IPS-18c (cell line): ENCODE measurements around the gene UNC13B.
"Not testable (repeated sequence)": the region's sequence is repeated elsewhere in the genome, so short reads cannot be mapped to it uniquely, and the experiment has no call there.

Source experiments
- H3K4me3 ChIP-seq: 2 replicates; pipeline ENCODE4 v1.7.0; 2013; ENCODE audit warnings: low read depth, mild to moderate bottlenecking, low read length, moderate library complexity; ENCODE audit not compliant: insufficient read depth
- H3K9me3 ChIP-seq: one replicate; pipeline ENCODE4 v1.6.1; 2013; ENCODE audit warnings: mild to moderate bottlenecking, low read length, moderate library complexity; ENCODE audit not compliant: control insufficient read depth, insufficient read depth

The UNC13B gene

DNA sequence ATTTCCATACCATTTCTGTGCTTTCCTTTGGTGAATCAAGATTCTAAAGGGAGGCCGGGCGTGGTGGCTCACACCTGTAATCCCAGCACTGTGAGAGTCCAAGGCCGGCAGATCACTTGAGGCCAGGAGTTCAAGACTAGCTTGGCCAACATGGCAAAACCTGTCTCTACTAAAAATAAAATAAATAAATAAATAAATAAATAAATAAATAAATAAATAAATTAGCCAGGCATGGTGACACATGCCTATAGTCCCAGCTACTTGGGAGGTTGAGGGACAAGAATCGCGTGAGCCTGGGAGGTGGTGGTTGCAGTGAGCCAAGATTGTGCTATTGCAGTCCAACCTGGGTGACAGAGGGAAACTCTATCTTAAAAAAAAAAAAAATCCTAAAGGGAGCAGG lies 247.6 kb downstream of the UNC13B start:
- not testable (repeated sequence) for H3K9me3 ChIP-seq, H3K4me3 ChIP-seq

DNA sequence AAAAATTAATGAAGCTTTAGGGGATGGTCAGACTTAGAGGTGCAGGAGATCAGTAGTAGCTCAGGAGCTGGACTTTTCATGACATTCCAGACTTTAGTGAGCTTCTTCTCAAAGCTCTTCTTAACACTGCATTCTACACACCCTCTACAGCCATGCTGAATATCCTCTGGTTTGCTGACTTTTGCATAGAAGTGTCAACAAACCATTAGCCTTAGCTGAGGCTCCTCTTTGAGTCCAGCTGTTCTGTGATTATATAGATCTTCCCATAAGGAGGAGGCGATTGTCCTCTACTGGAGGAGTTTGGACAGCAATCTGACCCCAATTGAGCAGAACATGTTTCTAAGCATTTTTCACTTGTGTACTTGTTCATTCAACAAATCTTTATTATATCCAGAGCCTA lies 253.1 kb downstream of the UNC13B start:
- Histone ChIP-seq H3K4me3 (no peak overlapping the region), H3K9me3 (no peaks in the 10 kb centered on the region)

DNA sequence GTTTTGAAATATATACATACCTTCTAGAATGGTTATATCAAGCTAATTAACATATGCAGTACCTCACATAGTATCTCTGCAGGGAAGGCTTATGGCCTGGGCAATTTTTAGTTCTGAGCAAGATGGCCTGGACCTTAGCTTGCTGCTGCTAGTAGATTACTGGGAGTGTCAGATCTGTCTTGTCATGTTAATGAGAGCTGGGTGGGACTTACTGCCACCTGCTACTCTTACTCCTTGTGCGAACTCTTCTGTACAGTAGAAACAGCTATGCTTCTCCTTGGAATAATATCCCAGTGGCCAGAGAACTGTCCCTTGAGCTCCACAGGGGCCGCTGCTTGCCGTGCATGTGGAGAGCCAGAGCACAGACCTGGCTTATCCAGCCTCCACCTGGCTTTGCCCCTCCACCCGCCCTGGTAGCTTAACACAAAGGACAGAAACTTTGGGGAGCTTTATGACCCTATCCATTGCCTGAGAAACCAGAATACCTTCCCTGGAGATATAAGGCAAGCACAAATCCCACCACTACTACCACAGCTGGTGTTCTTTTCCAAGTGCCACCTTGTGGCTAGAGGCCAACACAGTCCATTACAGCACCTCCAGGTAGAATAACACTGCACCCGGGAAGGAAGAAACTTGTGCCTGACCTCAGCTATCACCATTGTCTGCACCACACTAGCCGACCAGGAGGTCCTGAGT lies 253.7 kb downstream of the UNC13B start:
- Histone ChIP-seq H3K9me3 (no peaks in the 10 kb centered on the region), H3K4me3 (no peak overlapping the region)

DNA sequence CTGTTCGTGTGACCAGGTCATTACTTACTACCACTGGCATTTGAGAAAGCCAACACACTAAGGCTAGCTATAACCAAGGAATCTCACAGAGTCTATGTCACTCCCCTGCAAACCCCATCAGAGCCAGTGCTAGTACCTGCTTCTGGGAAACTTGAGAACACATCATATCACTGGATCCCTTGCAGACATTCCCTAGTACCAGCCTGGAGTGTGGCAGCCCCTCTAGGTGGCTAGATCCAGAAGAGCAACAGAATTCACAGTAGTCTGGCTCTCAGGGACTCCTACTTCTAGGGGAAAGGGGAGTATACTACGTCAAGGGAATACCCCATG lies 254.3 kb downstream of the UNC13B start:
- Histone ChIP-seq H3K9me3 (no peaks in the 10 kb centered on the region), H3K4me3 (no peak overlapping the region)

DNA sequence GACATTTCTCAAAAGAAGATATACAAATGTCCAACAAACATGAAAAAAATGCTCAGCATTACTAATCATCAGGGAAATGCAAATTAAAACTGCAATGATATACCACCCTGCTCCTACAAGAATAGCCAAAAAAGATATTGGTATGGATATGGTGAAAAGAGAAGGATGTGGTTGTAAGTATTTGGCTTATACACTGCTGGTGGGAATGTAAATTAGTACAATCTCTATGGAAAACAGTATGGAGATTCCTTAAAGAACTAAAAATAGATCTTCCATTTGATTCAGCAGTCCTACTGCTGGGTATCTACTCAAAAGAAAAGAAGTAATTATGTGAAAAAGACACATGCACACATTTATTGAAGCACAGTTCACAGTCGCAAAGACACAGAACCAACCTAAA lies 260.5 kb downstream of the UNC13B start:
- no peak overlapping the region for H3K4me3 ChIP-seq

DNA sequence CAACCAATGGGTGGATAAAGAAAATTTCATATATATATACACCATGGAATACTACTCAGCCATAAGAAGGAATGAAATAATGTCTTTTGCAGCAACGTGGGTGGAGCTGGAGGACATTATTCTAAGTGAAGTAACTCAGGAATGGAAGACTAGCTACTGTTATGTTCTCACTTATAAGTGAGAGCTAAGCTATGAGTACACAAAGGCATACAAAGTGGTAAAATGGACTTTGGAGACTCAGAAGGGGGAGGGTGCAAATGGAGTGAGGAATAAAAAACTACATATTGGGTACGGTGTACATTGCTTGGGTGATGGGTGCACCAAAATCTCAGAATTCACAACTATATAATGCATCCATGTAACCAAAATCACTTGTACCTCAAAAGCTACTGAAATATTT lies 260.9 kb downstream of the UNC13B start:
- Histone ChIP-seq H3K4me3 (no peak overlapping the region), H3K9me3 (no peaks in the 10 kb centered on the region)

More for the DNA sequence above, 260.5 kb downstream of the UNC13B start:
- no peaks in the 10 kb centered on the region for H3K9me3 ChIP-seq

DNA sequence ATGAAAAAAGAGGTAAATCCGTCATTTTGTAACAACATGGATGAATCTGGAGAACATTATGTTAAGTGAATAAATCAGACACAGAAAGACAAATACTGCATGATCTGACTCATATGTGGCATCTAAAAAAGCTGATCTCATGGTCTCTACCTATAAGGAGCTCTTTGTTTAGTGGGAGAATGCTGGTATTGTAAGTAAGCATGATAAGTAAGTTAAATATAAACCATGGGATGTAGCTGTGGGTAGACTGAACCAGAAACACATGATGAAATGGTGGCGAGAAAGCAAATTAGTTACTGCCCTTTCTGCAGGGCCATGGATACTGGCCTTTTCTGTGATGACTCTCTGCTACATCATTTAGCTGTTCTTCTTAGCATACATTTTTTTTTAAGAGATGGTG lies 261.7 kb downstream of the UNC13B start:
- Histone ChIP-seq H3K9me3 (no peaks in the 10 kb centered on the region), H3K4me3 (no peak overlapping the region)

DNA sequence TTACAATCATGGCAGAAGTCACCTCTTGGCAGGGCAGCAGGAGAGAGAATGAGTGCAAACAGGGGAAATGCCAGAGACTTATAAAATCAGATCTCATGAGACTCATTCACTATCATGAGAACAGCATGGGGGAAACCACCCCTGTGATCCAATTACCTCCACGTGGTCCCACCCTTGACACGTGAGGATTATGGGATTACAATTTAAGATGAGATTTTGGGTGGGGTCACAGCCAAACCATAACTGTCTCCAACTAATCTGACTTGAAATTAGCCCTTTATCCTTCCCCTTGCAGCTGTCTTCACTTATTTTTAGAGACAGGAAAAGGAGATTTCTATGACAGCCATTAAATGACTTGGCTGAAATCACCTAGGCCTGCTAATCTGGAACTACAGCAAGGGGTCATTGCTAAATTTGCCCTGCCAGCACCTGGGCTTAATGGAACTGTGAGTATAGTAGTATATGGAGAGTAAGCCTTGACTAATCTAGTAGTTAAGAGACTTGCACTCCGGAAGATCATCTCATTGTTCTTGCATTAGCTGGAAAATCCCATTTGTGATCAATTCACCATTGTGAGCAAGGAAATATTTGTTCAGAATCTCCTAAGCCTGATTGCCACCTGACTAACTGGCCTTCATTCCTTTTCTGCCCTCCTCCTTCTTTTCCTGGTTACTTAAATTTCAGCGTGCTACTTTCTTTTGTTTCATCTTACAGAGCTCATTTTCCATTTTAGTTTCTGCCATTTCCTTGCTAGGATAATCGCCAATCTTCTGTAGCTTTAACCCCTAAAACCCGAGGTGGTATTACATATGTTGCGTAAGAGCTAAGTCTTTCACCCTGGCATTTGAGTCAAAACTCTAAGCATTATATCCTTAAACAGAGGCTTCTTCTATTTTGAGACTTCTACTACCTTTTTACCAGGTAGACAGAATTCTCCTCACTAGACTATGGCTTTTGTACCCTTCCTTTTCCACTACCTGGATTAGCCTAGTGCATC lies 262.8 kb downstream of the UNC13B start:
- no peak overlapping the region for H3K4me3 ChIP-seq
- no peaks in the 10 kb centered on the region for H3K9me3 ChIP-seq

DNA sequence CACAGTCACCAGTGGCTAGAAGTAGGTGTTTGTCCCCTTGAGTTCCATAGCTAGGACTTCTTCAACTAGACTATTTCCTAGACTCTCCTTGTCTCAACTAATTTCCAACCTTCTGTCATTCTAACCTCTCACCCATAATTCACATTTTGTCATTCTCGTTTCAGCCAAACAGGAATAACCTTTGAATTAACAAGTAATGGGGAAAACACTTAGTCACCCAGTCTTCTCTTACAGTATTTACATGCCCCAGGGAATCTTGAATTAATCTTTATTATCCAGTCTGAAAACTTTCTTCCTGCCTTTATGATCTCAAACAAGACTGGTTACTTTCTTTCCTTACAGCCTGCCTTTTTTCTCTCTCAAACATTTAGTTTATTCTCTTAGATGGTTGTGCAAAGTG lies 264.8 kb downstream of the UNC13B start:
- no peaks in the 10 kb centered on the region for H3K9me3 ChIP-seq
- no peak overlapping the region for H3K4me3 ChIP-seq

DNA sequence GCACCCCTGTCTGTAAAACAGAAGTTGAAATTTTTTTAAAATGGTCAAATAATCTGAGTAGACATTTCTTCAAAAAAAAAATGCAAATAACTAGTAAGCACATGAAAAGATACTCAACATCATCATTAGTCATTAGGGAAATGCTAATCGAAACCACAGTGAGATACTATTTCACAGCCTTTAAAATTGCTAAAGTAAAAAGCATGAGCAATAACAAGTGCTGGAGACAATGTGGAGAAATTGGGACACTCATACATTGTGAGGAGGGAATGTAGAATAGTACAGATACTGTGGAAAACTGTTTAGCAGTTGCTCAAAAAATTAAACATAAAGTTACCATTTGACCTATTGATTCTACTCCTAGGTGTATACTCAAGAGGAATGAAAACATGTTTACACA lies 269.7 kb downstream of the UNC13B start:
- no peak overlapping the region for H3K4me3 ChIP-seq
- no peaks in the 10 kb centered on the region for H3K9me3 ChIP-seq

DNA sequence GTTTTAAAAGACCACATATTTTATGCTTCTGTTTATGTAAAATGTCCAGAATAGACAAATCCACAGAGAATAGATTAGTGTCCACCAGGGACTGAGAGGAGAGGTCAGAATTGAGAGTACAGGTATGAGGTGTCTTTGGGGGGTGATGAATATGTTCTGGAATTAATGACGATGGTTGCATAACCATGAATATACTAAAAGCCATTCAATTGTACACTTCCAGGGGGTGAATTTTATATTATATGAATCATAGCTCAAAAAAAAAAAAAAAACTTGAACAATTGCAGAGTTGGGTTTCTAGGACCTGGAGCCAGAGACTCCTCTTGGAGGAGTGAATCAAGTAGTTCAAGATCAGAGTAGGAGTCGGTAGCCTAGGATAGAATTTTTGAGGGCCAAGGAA lies 270.3 kb downstream of the UNC13B start:
- H3K9me3 ChIP-seq: no peaks in the 10 kb centered on the region
- H3K4me3 ChIP-seq: no peak overlapping the region

DNA sequence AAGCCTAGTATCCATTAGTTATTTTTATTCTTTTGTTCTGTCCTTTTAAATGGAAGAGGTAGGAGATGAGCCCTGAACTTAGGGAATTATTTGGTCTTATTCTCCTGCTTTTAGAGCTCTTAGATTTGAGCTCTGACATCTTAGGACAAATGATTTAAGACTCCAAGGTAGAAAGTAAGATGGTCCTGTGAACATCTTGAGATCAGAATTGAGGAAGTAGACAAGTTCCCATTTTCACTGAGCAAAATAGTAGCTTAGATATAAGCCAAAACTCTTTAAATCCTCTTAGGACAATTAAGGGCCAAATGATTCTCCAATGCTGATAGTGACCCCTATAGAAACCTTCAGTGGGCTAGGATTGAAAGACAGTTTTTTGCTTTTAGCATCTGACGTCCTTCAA lies 275.1 kb downstream of the UNC13B start:
- no peak overlapping the region for H3K4me3 ChIP-seq
- no peaks in the 10 kb centered on the region for H3K9me3 ChIP-seq

DNA sequence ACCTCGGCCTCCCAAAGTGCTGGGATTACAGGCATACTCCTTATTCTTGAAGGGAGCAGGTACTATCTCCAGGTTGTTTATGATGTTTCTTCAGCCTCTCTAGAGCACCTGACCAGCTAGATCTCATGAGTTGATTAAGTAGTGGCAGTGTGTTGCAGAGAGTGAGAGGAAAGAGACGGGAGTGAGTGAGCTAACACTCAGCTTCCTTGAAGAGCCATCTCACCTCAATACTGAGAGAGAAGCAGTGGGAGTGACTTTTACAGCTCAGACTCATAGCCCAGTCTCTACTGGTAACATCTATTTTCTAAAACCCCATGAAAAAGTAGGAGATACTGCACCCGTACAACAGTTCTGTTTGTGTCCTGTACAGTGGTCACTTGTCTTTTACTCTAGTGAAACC lies 284.2 kb downstream of the UNC13B start:
- H3K9me3 ChIP-seq: no peaks in the 10 kb centered on the region
- H3K4me3 ChIP-seq: no peak overlapping the region

DNA sequence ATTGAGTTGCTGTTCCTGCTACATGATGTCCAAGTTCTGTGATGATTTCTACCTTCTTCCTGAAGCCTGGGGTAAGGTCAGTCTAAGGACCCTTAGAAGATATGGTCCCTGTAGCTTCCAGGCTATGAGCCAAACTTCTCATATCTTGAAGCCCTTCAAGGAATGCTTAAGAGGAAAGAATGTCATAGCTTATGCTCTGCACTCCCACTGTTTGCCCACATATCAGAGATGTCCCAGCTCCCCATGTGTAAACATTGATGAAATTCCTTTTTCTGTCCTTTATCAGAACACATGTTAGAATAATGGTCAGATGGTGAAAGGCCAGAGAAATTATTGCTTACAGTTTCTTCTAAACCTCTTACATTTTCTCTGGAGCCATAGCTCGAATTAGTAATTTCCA lies 286.7 kb downstream of the UNC13B start:
- Histone ChIP-seq H3K4me3 (no peak overlapping the region), H3K9me3 (no peaks in the 10 kb centered on the region)

DNA sequence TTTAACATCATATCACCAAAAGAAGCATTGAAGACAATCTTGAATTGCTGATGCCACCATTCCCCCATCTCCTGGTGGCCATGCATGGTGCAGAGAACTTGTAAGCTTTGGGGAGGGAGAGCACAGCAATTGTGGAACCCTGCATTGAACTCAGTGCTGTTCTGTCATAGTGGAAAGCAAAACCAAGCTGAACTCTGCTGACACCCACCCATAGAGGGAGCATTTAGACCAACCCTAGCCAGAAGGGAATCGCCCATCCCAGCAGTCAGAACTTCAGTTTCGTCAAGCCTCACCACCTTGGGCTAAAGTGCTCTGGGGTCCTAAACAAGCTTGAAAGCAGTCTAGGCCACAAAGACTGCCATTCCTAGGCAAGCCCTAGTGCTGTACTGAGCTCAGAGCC lies 290.7 kb downstream of the UNC13B start:
- H3K4me3 ChIP-seq: no peak overlapping the region
- H3K9me3 ChIP-seq: no peaks in the 10 kb centered on the region

DNA sequence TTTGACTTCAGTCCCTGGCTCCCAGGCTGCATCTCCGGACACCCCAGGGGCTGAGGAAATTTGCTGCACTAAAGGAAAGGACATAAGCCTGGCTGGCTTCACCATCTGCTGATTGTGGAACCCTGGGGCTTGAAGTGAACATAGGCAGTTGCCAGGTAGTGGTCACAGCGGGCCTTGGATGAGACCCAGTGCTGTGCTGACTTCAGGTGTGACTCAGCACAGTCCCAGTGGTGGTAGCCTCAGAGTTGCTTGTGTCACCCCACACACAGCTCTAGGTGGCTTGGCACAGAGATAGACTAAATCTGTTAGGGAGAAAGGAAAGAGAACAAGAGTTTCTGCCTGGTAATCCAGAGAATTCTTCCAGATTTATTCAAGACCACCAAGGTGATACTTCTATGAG lies 292.0 kb downstream of the UNC13B start:
- H3K4me3 ChIP-seq: no peak overlapping the region

More for the DNA sequence above, 292.0 kb downstream of the UNC13B start:
- H3K9me3 ChIP-seq: no peaks in the 10 kb centered on the region
